Activated naive CD4-positive, alpha-beta T cell treated with anti-CD3 and anti-CD28 coated beads for 36 hours (primary cell): Measurements from ENCODE around the gene HECTD1. TPM values are rescaled to one million over a fixed set of nuclear protein-coding genes. Genes with fewer than 3 reads are reported as not detected.
"Not testable (repeated sequence)": the region's sequence is repeated elsewhere in the genome, so short reads cannot be mapped to it uniquely, and the experiment has no call there.

Experiments used
- CTCF ChIA-PET: fragments of 350-600 bp; sonication (Branson Sonifier 250); formaldehyde crosslinking; loops from one replicate; lab custom pipeline; 2021; ENCODE audit warnings: antibody characterized with exemption; lab: Charles Lee
- DNase-seq: peaks from one replicate; pipeline ENCODE4 v3.0.0-alpha.2; 2020
- H3K27ac Mint-ChIP-seq: one replicate; pipeline ENCODE4 v1.8.0; 2021; ENCODE audit warnings: mild to moderate bottlenecking, mixed read lengths
- H3K27me3 Mint-ChIP-seq: one replicate; pipeline ENCODE4 v1.8.0; 2021; ENCODE audit warnings: low read depth, mixed read lengths
- H3K36me3 Mint-ChIP-seq: one replicate; pipeline ENCODE4 v1.8.0; 2021; ENCODE audit warnings: low read depth, mixed read lengths
- H3K4me1 Mint-ChIP-seq: one replicate; pipeline ENCODE4 v1.8.0; 2021; ENCODE audit warnings: low read depth, mixed read lengths
- H3K4me3 Mint-ChIP-seq: one replicate; pipeline ENCODE4 v1.8.0; 2021; ENCODE audit warnings: mild to moderate bottlenecking, moderate library complexity, mixed read lengths
- H3K9me3 Mint-ChIP-seq: one replicate; pipeline ENCODE4 v1.8.0; 2021; ENCODE audit warnings: mixed read lengths
- intact Hi-C: fragments of 100-400 bp; cut with micrococcal nuclease; formaldehyde crosslinking; loops from one replicate; pipeline ENCODE4 v1.15.1; 2023
- total RNA-seq, 2 experiments: library from RNA; stranded (reverse); gene quantifications; one replicate each; pipeline ENCODE4 v1.2.3, GENCODE V29; 2021

The HECTD1 gene
- total RNA-seq, 2 experiments from 2014 or later: 61.5 to 64.1 TPM

- no peaks in the 10 kb centered on the region for H3K27me3 Mint-ChIP-seq
- no peak overlapping the region for H3K27ac Mint-ChIP-seq
- no peak for DNase-seq
- intact Hi-C loops: no loop called here
- no peaks in the 10 kb centered on the region for H3K9me3 Mint-ChIP-seq
- H3K36me3 Mint-ChIP-seq: no peaks in the 10 kb centered on the region
- H3K4me3 Mint-ChIP-seq: no peak overlapping the region
- CTCF ChIA-PET: interaction anchor here (0.5 to 0.8 kb wide), 2 partner anchors 22 to 142 kb away, joined by 3 read pairs; no protein-coding TSS in a partner anchor
- peaks cover 18% of the 10 kb centered on the region for H3K4me1 Mint-ChIP-seq
Measured at GRCh38 chr14:31241450-31242114, 34.0 kb upstream of the HECTD1 start.

DNA sequence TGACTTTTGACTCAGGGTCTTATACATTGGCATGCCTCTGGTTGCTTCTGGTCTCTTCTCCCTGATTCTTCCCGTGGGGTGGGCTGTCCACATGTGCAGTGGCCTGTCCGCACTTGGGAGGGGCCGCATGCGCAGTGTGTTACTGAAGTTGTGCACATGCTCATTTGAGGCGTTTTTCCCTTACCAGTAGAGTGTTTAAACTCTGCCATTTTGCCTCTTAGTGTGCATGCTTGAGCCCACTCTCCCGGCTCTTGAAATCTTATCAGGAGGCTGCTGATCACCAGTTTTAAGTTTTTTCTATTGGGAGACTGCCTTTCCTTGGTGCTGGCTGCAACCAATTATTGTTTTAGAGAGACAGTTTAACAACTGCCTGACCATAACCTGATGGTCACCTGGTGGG, 32.1 kb upstream of the HECTD1 start:
- Mint-ChIP-seq H3K9me3 (no peaks in the 10 kb centered on the region), H3K36me3 (no peaks in the 10 kb centered on the region), H3K4me1 (peaks cover 18% of the 10 kb centered on the region), H3K27ac (no peak overlapping the region), H3K27me3 (no peaks in the 10 kb centered on the region), H3K4me3 (no peak overlapping the region)
- intact Hi-C loops: no loop called here
- no peak for DNase-seq
- CTCF ChIA-PET: no interaction called here

- H3K4me1 Mint-ChIP-seq: peaks cover 8% of the 10 kb centered on the region
- H3K27me3 Mint-ChIP-seq: no peaks in the 10 kb centered on the region
- H3K9me3 Mint-ChIP-seq: no peaks in the 10 kb centered on the region
- DNase-seq: no peak
- CTCF ChIA-PET: no interaction called here
- H3K36me3 Mint-ChIP-seq: no peaks in the 10 kb centered on the region
- no peak overlapping the region for H3K27ac Mint-ChIP-seq
- intact Hi-C loops: no loop called here
- no peak overlapping the region for H3K4me3 Mint-ChIP-seq
Measured at GRCh38 chr14:31235462-31235861, 27.9 kb upstream of the HECTD1 start.

DNA sequence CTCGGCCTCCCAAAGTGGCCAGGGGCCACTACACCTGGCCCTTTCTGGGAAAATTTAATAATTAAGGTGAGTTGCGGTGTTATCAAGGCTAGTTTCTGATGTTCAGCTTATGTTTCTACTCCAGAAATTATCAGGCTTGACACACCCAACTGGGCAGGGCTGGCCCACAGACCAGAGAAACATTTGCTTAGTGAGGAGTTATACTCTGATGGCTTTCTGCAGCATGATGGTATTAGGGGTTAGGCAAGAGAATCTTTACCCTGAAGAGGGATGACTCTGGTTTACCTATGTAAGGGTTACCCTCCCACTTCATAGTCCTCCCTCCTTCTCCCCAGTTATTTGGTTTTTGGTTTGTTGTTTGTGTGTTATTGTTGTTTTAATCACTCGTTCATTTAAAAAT, 24.5 kb upstream of the HECTD1 start:
- Mint-ChIP-seq H3K9me3 (no peaks in the 10 kb centered on the region), H3K4me3 (no peak overlapping the region), H3K36me3 (no peaks in the 10 kb centered on the region), H3K4me1 (no peaks in the 10 kb centered on the region), H3K27me3 (no peaks in the 10 kb centered on the region), H3K27ac (no peak overlapping the region)
- intact Hi-C loops: no loop called here
- DNase-seq: no peak
- CTCF ChIA-PET: interaction anchor here (1.0 kb wide), 1 partner anchor 128 kb away, joined by 3 read pairs; no protein-coding TSS in a partner anchor

DNA sequence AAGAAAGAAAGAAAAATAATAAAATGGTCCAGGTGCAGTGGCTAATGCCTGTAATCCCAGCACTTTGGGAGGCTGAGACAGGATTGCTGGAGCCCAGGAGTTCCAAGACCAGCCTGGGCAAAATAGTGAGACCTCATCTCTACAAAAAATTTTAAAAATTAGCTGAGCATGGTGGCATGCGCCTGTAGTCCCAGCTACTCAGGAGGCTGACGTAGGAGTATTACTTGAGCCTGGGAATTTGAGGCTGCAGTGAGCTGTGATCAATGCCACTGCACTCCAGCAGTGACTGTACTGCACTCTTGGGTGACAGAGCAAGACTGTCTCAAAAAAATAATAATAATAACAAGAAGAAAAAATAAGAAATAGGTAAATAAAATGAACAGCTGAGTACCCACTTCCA, 23.7 kb upstream of the HECTD1 start:
- DNase-seq, H3K4me3 Mint-ChIP-seq, intact Hi-C loops, H3K36me3 Mint-ChIP-seq, H3K27me3 Mint-ChIP-seq, H3K9me3 Mint-ChIP-seq, H3K27ac Mint-ChIP-seq, H3K4me1 Mint-ChIP-seq: not testable (repeated sequence)
- CTCF ChIA-PET: interaction anchor here (1.0 kb wide), 1 partner anchor 129 kb away, joined by 3 read pairs; no protein-coding TSS in a partner anchor

DNA sequence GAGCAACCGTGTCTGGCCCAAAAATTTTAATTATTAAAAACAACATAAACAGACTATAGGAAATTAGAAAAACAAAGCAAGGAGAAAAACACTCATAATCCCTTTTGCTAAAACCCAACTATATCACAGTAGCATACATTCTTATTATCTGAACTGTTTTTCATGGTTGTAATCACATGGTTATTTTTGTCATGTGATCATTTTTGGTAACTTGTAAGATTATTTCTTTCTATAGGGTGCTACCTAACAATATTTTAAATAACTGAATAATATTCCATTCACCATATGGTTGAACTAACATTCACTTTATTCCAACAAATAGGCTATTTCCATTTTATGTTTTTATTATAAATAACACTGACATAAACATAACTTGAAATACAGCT, 23.0 kb upstream of the HECTD1 start:
- no peak for DNase-seq
- Mint-ChIP-seq H3K9me3 (no peaks in the 10 kb centered on the region), H3K36me3 (no peaks in the 10 kb centered on the region), H3K4me1 (no peaks in the 10 kb centered on the region), H3K4me3 (no peak overlapping the region), H3K27me3 (no peaks in the 10 kb centered on the region), H3K27ac (no peak overlapping the region)
- CTCF ChIA-PET: interaction anchor here (1.3 kb wide), 1 partner anchor 128 kb away, joined by 4 read pairs; no protein-coding TSS in a partner anchor
- intact Hi-C loops: no loop called here

DNA sequence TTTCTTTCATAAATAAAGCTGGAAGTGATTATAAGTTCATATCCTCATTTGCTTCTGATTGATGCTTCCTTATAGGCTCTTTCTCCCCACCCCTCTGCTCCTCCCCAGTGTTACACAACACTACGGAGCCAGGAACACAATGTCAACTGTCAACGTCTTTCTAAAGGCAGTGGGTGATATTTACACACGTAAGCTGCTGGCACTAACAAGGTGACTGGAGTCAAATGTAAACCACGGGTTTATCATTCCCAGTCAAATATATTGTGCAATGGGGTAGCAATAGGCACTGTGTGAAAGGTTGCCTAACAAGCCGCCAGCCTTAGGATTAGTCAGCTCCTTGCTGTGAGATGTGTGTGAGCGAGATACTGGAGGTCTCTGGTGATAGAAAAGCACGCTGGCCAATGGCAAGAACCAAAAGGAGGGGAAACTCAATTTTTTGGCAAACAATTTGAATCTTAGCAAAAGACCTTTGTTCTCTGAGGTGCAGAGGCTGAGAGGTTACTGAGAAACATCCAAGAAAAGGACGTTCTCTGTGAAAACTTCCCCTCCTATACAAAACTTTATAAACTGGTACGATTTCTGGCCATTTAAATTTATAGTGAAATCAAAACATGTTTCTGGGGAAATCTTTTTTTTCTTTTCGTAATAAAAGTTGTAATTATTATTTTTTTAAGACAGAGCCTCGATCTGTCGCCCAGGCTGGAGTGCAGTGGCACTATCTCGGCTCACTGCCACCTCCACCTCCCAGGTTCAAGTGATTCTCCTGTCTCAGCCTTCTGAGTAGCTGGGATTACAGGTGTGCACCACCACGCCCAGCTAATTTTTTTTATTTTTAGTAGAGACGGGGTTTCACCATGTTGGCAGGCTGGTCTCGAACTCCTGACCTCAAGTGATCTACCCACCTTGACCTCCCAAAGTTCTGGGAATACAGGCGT, 22.3 kb upstream of the HECTD1 start:
- intact Hi-C loops: no loop called here
- CTCF ChIA-PET: interaction anchor here (1.3 kb wide), 1 partner anchor 129 kb away, joined by 4 read pairs; no protein-coding TSS in a partner anchor

DNA sequence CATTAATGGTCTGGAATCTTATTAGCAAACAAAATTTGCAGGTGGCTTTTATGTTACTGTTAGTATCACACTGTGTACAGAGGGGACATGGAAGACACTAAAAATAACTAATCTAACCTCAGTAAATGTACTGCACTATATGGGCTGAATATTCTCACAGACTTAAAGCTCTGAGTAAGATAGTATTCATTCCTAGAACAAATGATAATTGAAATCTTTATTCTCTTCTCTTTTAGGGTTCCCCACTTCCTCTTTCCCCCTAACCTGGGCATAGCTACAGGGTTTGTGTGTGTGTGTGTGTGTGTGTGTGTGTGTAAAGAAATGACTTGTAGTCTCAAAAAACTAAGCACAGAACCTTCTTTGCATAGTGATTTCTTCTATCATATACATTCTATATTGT, 21.4 kb upstream of the HECTD1 start:
- Mint-ChIP-seq H3K4me3 (no peak overlapping the region), H3K36me3 (no peaks in the 10 kb centered on the region), H3K27ac (no peak overlapping the region), H3K4me1 (no peaks in the 10 kb centered on the region), H3K9me3 (no peaks in the 10 kb centered on the region), H3K27me3 (no peaks in the 10 kb centered on the region)
- intact Hi-C loops: no loop called here
- CTCF ChIA-PET: interaction anchor here (0.6 kb wide), 1 partner anchor 27 kb away, joined by 3 read pairs; no protein-coding TSS in a partner anchor
- DNase-seq: no peak

More for the DNA sequence above, 22.3 kb upstream of the HECTD1 start:
- H3K4me3 Mint-ChIP-seq: no peak overlapping the region
- H3K4me1 Mint-ChIP-seq: no peaks in the 10 kb centered on the region
- no peaks in the 10 kb centered on the region for H3K27me3 Mint-ChIP-seq
- no peak overlapping the region for H3K27ac Mint-ChIP-seq
- DNase-seq: no peak
- H3K9me3 Mint-ChIP-seq: no peaks in the 10 kb centered on the region
- no peaks in the 10 kb centered on the region for H3K36me3 Mint-ChIP-seq

GRCh38 chr14:31228533-31228932, 20.9 kb upstream of the HECTD1 start:
- Mint-ChIP-seq H3K36me3 (no peaks in the 10 kb centered on the region), H3K4me3 (no peak overlapping the region), H3K9me3 (no peaks in the 10 kb centered on the region), H3K4me1 (no peaks in the 10 kb centered on the region), H3K27ac (no peak overlapping the region), H3K27me3 (no peaks in the 10 kb centered on the region)
- DNase-seq: no peak
- intact Hi-C loops: no loop called here
- CTCF ChIA-PET: interaction anchor here (0.6 kb wide), 1 partner anchor 27 kb away, joined by 3 read pairs; no protein-coding TSS in a partner anchor

DNA sequence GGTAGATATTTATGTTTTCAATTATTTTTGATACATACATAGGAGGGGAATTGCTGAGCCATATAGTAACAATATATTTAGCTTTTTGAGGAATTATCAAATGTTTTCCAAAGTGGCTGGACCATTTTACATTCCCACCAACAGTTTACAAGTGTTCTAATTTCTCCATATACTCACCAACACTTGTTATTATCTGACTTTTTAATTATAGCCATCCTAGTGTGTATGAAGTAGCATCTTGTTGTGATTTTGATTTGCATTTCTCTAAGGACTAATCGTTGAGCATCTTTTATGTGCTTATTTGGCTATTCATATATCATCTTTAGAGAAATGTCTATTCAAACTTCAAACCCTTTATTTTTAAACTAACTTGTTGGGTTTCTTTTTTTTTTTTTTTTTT, 17.2 kb upstream of the HECTD1 start:
- intact Hi-C loops: no loop called here
- Mint-ChIP-seq H3K27me3 (no peaks in the 10 kb centered on the region), H3K27ac (no peak overlapping the region), H3K9me3 (no peaks in the 10 kb centered on the region), H3K36me3 (no peaks in the 10 kb centered on the region), H3K4me3 (no peak overlapping the region), H3K4me1 (no peaks in the 10 kb centered on the region)
- CTCF ChIA-PET: no interaction called here
- no peak for DNase-seq

DNA sequence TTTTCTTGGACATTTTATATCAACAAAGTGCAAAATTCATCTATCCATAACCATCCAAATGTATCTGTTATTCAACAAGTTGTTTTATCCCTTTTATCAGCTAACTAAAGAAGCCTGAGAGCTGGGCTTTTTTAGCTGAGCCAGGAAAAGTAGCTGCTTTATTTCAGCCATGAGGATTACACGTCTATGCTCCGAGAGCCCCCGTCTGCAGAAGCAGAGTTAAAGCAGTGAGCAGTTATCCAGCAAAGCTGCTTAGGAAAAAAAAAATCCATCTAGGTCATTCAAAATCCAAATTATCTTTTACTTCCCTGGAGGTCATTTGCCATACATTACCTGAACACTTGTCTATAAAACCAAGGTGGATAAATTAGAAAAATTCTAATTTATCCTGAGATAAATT, 15.7 kb upstream of the HECTD1 start:
- no peak overlapping the region for H3K4me3 Mint-ChIP-seq
- H3K27me3 Mint-ChIP-seq: no peaks in the 10 kb centered on the region
- no peaks in the 10 kb centered on the region for H3K36me3 Mint-ChIP-seq
- CTCF ChIA-PET: interaction anchor here (0.6 kb wide), 1 partner anchor 41 kb away, joined by 3 read pairs; no protein-coding TSS in a partner anchor
- DNase-seq: no peak
- no peak overlapping the region for H3K27ac Mint-ChIP-seq
- no peaks in the 10 kb centered on the region for H3K4me1 Mint-ChIP-seq
- no peaks in the 10 kb centered on the region for H3K9me3 Mint-ChIP-seq
- intact Hi-C loops: no loop called here

- Mint-ChIP-seq H3K36me3 (no peaks in the 10 kb centered on the region), H3K27ac (no peak overlapping the region), H3K4me1 (no peaks in the 10 kb centered on the region), H3K27me3 (no peaks in the 10 kb centered on the region), H3K4me3 (no peak overlapping the region), H3K9me3 (no peaks in the 10 kb centered on the region)
- no peak for DNase-seq
- CTCF ChIA-PET: interaction anchor here (0.6 kb wide), 1 partner anchor 41 kb away, joined by 3 read pairs; no protein-coding TSS in a partner anchor
- intact Hi-C loops: no loop called here
Measured at GRCh38 chr14:31222834-31223233, 15.2 kb upstream of the HECTD1 start.
